ENCODE results near the gene MRGPRE.
"Not testable (repeated sequence)": the region's sequence is repeated elsewhere in the genome, so short reads cannot be mapped to it uniquely, and the experiment has no call there.

The MRGPRE gene, protein sequence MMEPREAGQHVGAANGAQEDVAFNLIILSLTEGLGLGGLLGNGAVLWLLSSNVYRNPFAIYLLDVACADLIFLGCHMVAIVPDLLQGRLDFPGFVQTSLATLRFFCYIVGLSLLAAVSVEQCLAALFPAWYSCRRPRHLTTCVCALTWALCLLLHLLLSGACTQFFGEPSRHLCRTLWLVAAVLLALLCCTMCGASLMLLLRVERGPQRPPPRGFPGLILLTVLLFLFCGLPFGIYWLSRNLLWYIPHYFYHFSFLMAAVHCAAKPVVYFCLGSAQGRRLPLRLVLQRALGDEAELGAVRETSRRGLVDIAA

GRCh38 chr11:3231851-3232744 lies at the start of gene MRGPRE:
Gene MRGPRE (minus strand): TSS chr11:3232417. CDS start chr11:3228799, 3,618 bp downstream.
- peak in 3 of 10 donors; percentile 77 to 87 (median 78) for DNase-seq
- intact Hi-C loops (cut with DNase I): no loop called here

DNA sequence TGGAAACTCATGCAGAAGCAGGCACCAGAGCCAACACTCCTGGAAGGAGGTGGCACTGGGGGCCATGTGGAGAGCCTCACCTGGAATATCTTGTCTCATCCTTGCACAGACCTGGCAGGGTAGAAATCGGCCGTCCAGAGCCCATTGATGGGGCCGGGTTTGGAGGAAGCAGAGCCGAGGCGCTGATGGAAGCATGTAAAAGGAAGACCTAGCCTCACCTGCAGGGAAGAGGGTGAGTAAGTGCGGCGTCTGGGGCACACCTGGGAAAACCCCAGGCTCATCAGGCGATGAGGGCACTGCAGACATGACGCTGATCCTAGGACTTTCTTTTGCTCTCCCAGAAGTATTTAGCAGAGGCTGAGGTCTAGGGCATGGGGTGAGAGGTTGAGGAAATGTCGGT lies 48.9 kb upstream of the MRGPRE start:
- intact Hi-C loops (cut with DNase I): not testable (repeated sequence)
- peak in 1 of 10 donors; percentile 24 for DNase-seq

- intact Hi-C loops (cut with DNase I); DNase-seq: not testable (repeated sequence)
These were observed 48.4 kb upstream of the MRGPRE start for GRCh38 chr11:3280662-3281061.

GRCh38 chr11:3278922-3279321 lies 46.7 kb upstream of the MRGPRE start:
- DNase-seq; intact Hi-C loops (cut with DNase I): not testable (repeated sequence)

- DNase-seq; intact Hi-C loops (cut with DNase I): not testable (repeated sequence)
These were observed 41.4 kb upstream of the MRGPRE start for GRCh38 chr11:3273629-3274028.

GRCh38 chr11:3262548-3262947 lies 30.3 kb upstream of the MRGPRE start:
- intact Hi-C loops (cut with DNase I); DNase-seq: not testable (repeated sequence)

DNA sequence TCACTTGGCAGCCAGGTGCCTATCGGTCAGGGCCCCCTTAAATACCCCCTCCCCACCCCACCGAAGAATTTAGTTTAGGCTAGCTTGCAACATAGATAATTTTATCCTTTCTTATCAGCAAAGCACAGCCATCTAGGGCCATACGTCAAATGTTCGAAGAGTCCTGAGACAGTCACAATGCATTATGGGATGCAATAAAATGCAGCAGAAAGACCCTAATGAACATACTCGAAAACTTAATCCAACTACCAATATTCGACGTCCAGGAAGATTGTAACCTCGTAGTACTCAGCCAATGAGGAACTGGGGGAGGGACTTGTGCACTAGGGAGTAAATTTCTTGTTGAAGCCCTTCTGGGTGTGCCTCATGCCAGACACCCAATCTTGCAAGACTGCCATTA lies 29.6 kb upstream of the MRGPRE start:
- DNase-seq; intact Hi-C loops (cut with DNase I): not testable (repeated sequence)

GRCh38 chr11:3257509-3257908 lies 25.3 kb upstream of the MRGPRE start:
- DNase-seq; intact Hi-C loops (cut with DNase I): not testable (repeated sequence)

GRCh38 chr11:3255241-3255640 lies 23.0 kb upstream of the MRGPRE start:
- intact Hi-C loops (cut with DNase I); DNase-seq: not testable (repeated sequence)

- not testable (repeated sequence) for DNase-seq
These were observed 22.6 kb upstream of the MRGPRE start for GRCh38 chr11:3254773-3255172.

DNA sequence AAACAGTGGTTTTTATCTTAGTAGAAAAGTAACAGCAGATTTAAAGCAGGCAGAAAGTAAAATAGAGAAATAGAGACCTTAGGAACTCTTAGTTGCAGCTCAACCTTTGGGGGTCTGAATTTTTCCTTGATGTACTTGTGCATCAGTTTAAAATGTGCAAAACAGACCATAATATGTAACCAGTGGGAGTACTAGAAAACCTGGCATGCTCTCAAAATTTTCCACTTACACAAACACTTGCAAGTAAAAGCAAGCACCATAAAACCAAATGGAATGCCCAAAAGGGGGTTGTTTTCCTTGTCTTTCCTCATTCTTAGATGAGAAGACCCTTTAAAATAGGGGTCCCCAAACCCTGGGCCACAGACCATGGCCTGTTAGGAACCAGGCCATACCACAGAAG lies 12.9 kb upstream of the MRGPRE start:
- intact Hi-C loops (cut with DNase I): no loop called here
- DNase-seq: no peak

More at GRCh38 chr11:3254773-3255172, 22.6 kb upstream of the MRGPRE start:
- intact Hi-C loops (cut with DNase I): not testable (repeated sequence)

DNA sequence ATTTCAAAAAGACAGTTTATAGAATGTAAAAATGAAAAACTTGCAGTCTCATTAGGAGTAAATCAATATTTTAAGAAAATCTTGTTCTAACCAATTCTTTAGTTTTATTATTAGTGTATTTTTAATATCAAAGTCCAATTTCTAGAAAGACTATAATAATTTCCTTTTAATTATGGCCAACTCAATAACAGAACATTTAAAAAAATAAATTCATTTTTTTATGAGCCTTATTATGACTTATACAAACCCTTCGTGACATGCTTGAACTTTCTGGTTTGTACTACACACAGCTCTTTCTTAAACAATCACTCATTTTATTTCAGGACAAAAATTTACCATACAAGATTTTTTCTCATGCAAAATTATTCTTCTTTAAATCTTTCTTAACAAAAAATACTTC lies 11.7 kb upstream of the MRGPRE start:
- intact Hi-C loops (cut with DNase I): no loop called here

GRCh38 chr11:3237119-3237518 lies 4.9 kb upstream of the MRGPRE start:
- intact Hi-C loops (cut with DNase I): no loop called here
- DNase-seq: no peak

More for the DNA sequence above, 11.7 kb upstream of the MRGPRE start:
- no peak for DNase-seq

- intact Hi-C loops (cut with DNase I): no loop called here
- peak in 1 of 10 donors; percentile 74 for DNase-seq
These were observed 2.6 kb upstream of the MRGPRE start for GRCh38 chr11:3234846-3235245.

DNA sequence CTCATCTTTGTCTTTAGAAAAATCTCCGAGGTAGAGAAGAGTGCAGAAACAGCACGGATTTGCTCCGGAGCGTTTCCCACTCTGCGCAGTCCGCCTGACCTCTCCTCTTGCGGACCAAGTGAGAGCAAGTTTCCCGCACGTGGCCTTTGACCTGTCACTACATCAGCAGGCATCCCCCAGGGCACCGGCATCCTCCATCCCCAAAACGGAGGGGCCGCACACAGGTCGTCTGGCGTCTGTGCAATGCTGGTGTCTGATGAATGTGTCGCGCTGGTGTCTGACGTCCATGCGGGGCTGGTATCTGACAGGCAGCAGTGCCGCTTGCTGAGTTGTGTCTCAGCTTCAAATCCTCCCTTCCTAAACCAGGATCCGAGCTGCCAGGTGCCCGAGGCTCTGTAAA lies 739 bp upstream of the MRGPRE start:
- DNase-seq: peak in 1 of 10 donors; percentile 49
- intact Hi-C loops (cut with DNase I): no loop called here

DNA sequence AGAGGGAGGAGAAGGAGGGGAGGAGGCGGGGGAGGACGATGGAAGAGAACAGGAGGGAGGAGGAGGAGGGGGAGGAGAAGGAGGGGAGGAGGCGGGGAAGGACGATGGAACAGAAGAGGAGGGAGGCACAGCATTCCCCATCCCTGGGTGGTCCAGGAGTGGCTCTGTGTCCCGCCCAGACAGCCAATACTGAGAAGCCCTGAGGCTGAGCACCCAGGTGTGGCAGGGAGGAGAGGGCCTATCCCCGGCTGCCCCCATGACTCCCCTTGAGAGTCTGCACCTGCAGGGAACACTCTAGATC lies 717 bp downstream of the MRGPRE start:
- DNase-seq: no peak
- intact Hi-C loops (cut with DNase I): no loop called here

DNA sequence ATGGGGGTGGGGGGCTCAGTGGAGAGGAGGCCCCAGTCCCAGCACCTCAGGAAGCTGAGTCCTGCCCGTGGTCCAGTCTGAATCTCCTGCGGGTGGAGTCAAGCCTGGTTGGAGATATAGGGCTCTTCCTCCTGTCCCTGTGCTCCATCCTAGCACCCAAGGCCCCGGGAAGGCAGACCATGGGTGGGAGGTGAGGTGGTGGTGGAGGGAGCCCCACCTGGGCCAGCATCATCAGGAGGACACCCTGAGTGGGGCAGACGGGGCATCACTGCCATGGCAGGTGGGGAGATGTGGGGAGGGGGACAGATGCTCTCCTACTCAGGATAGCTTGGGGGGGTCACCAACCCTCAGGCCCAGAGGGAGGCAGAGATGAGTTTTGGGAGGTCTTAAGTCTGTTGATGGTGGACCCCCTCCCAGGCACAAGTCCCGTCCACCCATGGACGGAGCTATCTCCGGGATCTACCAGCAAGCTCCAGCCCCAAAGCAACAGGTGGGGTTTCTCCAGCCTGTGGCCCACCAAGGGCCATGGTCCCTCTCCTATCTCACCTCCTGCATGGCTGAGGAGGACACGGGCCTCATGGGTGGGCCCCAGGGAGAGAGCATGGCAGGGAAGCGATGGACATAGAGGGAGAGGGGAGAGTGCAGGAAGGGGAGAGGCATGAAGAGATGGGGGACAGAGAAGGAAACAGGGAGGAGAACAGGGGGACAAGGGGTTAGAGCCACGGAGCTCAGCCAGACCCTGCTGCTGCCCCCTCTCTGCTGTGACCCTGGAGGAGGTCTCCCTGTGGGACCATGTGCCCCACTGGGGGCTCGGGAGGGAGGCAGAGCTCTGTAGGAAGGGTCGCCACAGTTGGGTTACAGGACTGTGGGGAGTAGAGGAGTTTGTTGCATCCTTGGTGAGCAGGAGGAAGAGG lies 1.3 kb downstream of the MRGPRE start:
- peak in 3 of 10 donors; percentile 47 to 73 (median 66) for DNase-seq
- intact Hi-C loops (cut with DNase I): no loop called here

GRCh38 chr11:3229673-3230630 lies 2.3 kb downstream of the MRGPRE start:
- intact Hi-C loops (cut with DNase I): no loop called here
- DNase-seq: peak in 3 of 10 donors; percentile 39 to 82 (median 55)

DNA sequence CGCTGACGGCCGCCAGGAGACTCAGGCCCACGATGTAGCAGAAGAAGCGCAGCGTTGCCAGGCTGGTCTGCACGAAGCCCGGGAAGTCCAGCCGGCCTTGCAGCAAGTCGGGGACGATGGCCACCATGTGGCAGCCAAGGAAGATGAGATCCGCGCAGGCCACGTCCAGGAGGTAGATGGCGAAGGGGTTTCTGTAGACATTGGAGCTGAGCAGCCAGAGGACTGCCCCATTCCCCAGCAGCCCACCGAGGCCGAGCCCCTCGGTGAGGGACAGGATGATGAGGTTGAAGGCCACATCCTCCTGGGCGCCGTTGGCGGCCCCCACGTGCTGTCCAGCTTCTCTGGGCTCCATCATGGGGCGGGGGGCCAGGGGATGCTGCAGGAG lies 3.8 kb downstream of the MRGPRE start:
- peak in 3 of 10 donors; percentile 63 to 78 (median 69) for DNase-seq
- intact Hi-C loops (cut with DNase I): no loop called here
